ENCODE results near the gene RUFY1.
"Not testable (repeated sequence)": the region's sequence is repeated elsewhere in the genome, so short reads cannot be mapped to it uniquely, and the experiment has no call there.

Gene RUFY1

DNA sequence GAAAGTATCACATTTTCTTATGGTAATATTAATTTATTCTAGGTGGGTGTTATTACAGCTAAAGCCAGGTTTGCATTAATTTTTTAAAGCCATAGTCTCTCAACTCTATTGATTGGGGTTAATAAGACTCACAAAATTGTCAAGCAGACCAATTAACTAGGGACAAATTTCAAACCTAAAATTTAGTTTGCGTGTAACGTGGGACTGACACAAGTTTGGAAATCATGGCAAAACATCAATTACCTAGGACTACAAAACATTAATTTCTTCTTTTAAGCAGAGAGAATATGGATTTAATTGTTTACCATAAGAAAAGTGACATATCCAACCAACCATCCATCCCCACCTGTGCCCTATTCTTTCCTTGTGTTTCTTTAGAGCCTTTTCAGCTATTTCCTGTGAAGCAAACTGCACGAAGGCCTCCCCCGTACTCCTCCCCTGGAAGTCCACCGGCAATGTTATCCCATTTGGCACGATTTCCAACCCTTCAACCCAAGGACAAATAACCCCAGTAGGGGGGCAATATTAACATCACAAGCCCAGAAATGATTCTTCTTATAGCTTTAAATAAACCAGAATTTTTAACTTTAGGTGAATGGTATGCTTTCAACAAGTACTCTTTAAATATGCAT, 68.7 kb downstream of the RUFY1 start:
- DNase-seq (ENCODE audit: low read depth, low spot score): no peak
- H3K27ac ChIP-seq: peak overlapping the region; percentile 9

DNA sequence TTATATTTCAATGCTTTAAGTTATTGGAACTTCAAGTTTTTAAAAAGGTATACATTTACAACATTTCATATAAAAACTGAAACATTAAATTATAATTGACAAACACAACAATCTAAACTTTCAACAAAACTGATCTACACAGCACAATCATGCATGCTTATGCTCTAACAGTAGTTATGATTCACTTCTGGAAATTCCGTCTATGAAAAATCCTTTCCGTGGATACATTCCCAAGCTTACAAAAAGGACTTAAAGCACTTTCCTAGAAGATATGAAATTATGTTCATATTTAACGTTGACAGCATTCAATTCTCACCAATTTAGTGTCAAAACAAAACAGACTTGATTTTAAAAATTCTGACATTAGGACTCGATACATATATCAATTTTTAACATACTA, 69.4 kb downstream of the RUFY1 start:
- peak overlapping the region; percentile 9 for H3K27ac ChIP-seq
- no peak for DNase-seq (ENCODE audit: low read depth, low spot score)

DNA sequence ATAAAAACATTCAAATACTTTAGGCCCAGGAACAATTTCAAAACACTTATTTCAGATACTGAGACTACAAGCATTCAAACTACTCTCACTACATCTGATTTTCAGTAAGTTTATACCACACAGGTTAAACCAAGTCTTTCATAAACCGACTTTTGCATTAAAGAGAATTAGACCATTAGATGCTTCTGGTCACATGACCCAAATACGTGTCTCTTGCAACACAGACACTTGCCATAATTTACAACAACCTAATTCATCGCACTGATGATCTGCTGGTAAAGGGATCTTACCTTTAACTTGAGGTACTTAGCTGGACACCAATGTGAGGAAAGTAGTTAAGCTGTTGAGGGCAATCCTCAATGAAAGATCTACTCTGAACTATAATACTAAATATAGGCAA, 69.9 kb downstream of the RUFY1 start:
- peak overlapping the region; percentile 9 for H3K27ac ChIP-seq
- no peak for DNase-seq (ENCODE audit: low read depth, low spot score)

DNA sequence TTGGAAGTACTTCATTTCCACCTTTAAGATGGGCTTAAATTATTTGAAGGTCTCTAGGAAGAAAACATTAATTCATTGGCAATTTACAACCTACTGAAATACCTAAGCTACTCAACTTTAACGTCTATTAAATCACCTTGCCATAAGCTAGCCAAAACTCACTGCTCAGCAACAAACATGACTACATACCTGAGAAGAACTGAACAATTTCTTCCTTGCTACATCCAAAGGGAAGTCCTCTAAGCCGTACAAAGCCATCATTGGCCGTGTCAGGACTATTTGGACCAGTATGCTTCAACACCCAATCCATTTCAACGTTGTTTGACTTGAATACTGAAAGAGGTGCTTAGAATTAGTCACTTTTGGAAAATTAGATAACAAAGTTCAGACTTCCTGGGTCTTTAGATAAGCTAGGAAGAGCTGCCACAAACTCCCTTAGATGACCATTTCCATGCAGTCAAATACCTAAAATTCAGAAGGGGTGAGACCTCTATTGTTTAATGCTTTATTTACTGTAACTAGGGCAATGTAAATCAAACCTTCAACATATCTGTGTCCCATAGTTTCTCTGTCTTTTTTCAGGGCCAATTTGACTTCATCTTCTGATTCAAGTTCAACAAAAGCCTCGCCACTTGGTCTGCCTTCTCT, 70.5 kb downstream of the RUFY1 start:
- peak overlapping the region; percentile 9 for H3K27ac ChIP-seq
- DNase-seq (ENCODE audit: low read depth, low spot score): no peak

DNA sequence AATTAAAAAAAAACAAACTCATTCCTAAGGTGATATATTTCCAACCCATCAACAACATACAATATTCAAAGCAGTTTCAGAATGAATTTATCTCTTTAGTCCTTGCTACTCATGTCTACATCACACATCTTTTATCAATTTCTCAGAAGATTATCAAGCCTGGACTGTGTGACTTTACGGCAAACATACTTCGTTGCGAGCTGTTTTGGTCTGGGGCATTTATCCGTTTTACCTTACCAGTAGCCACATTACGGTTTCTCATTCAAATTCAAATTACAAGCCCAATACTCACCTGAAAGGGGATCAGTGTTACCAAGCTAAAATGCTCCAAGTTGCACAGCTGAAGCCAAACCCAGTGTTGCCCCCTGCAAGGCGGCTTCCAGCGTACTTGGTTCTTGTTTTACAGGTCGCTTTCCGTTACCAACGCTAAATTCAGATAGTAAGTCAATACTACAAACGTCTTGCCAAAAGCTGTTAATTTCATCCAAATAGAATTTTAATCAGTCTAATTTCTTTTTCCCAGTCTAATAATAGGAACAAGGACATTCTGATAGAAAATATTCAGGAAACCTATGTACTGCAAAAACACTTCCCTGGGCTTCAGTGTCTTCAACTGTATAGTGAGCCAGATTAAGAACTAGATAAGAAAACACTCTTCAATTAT, 71.3 kb downstream of the RUFY1 start:
- peak overlapping the region; percentile 9 for H3K27ac ChIP-seq
- DNase-seq (ENCODE audit: low read depth, low spot score): no peak

DNA sequence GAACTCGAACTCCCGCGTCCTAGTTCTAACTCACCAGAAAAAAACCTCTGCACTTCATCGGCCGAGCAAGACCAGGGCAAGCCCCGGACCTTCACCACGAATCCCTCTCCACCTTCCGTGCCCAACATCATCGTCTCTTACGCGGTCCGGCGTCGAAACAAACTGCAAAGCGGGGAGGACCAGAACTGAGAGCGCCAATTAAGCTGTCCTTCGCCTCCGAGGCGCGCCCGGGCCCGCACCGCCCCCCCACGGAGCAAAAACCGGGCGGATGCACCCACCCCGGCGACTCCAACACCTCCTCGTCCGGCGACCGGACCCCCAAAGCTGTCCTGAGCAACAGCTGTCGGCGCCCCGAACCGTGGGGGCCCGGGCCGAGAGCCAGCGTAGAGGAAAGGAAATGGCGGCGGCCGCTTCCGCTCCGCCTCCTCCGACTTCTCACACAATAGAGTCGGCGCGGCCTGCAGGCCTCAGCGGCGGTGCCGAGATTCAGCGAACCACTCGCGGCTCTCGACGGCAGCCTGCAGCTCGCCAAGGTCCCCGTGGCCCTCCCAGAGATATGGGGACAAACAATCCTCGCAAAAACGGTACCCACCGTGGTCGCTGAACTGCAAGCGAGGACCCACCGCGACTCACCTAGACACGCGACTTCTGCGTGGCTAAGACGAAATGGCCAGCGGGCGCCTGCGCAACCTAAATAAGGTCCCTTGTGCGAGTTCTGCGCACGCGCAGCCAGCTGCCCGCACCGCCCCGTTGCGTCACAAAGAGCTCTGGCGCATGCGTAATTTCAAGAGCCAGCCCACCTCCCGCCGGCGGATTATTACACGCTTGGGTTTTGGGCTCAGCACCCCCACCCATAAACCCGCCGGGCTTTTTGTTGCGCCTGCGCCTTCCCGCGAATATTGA, 72.9 kb downstream of the RUFY1 start, which contains the start of gene HNRNPH1:
Gene HNRNPH1 (minus strand): TSS at position 669 of the 903 bp plus-strand sequence. CDS start 538 bp downstream, at position 131.
- H3K27ac ChIP-seq: peak within 1 kb of the TSS; percentile 93
- DNase-seq (ENCODE audit: low read depth, low spot score): peak; percentile 90

DNA sequence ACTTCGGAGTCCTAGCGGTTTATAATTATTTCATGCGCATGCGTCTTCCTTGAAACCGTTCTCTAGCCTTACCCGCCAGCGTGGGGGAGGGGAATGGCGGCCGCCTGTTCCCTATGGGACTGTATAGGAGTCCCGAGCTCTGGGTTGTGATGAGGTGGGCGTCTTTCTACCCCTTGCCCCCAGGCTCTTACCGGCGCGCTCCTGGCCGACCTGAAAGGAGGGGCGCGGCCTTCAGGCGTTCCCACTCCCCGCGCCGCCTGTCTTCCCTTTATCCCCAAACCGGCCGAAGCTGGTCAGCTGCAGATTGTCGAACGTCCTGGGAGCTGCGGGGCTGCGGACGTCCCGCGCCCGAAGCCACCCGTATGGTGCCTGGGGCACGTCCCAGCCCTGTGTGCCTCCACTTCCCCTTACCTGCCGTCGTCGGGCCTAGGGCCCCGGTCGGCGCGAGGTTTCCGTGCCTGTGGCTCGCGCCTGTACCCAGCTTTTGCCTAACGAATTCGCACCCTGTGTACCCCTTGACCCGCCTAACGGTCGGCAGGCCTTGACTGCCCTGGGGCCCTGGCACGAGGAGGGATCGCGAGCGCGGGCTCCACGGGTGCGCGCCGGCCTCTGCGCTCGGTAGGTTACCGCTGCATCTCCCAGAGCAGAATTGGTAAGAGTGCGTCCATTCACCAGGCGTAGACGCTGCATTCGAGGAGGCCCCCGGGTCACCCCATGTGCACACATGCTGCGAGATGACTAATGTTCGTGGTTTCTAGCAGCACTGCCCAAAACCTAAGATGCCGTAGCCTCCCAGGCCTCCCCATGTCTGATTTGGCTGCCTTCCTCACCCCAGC, 73.8 kb downstream of the RUFY1 start:
- DNase-seq (ENCODE audit: low read depth, low spot score): peak; percentile 27
- H3K27ac ChIP-seq: peak overlapping the region; percentile 93

DNA sequence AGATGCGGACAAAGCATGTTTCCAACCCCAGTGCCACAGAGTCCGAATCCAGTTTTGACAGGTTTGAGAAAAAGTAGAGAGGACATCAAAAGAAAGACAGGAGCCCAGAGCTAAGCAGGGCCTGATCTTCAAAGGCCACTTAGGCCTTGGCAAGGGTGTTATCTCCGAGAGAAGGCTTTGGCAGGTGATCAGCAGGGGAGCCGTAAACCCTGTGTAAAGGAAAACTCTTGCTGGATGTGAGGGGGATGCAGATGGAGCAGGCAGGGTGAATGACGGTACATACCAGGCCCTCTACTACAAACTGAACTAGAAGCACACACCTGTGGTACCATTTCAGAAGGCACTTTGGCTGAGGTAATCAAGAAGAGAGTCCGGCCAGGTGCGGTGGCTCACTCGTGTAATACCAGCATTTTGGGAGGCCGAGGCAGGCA, 74.5 kb downstream of the RUFY1 start:
- no peak overlapping the region for H3K27ac ChIP-seq
- no peak for DNase-seq (ENCODE audit: low read depth, low spot score)

DNA sequence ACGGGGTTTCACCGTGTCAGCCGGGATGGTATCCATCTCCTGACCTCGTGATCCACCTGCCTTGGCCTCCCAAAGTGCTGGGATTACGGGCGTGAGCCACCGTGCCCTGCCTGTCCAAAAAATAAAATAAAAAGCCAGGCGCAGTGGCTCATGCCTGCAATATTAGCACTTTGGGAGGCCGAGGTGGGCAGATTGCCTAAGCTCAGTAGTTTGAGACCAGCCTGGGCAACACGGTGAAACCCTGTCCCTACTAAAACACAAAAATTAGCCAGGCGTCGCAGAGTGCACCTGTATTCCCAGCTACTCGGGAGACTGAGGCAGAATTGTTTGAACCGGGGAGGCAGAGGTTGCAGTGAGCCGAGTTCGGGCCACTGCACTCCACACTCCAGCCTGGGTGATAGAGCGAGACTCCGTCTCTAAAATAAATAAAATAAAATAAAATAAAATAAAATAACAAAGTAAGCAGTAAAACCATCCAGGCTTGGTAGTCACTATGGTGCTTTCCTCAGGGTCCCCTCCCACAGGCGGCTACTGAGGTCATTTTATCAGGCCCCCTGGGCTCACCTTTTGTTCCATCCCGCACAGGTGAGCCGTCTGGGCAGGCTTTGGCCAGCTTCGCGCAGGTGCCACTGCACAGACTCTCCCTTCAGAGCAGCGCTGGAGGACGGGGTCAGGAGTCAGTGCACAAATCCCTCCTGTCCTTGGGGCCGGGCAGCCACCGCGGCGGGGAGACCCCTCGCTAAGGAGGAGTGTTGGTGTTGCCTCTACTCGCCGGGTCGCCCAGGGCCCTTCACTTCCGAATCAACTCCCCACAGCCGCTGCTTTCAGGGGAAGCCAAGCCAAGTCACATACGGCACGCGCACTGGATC, 83.4 kb downstream of the RUFY1 start:
- H3K27ac ChIP-seq; DNase-seq (ENCODE audit: low read depth, low spot score): not testable (repeated sequence)

DNA sequence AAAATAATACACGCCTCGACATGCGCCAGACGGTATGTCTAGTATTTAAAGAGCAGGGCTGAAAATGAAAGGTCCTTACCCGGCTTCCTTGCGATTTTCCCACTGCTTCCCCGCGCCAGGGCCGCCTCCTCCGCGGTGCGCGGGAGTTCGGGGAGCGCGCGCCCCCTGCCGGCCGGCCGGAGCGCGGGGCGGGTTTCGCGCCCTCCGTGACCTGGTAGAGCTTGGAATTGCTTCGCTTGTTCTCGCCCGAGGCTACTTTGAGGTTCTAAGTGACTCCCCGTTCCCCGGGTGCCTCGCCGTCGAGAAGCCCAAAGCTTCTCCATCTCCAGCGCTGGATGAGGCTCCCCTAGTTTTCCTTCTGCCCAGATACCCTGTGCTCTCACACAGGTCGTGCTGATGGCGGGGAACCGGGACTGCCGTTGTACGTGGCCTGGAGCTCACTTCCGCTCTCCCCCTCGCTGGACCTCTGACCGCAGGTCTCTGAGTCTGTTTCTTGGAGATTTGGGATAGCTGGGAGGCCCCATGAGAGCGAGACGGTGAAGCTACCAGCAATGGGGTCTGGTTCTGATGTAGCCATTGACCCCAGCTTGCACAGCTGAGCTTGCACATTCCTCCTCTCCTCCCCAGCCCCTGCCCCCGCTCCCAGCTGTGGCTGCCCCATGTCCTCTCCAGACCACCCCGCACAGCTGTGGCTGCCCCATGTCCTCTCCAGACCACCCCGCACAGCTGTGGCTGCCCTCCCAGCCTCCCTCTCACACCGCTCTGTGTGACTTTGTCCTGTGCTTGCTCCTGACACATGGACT, 84.2 kb downstream of the RUFY1 start:
- H3K27ac ChIP-seq; DNase-seq (ENCODE audit: low read depth, low spot score): not testable (repeated sequence)

DNA sequence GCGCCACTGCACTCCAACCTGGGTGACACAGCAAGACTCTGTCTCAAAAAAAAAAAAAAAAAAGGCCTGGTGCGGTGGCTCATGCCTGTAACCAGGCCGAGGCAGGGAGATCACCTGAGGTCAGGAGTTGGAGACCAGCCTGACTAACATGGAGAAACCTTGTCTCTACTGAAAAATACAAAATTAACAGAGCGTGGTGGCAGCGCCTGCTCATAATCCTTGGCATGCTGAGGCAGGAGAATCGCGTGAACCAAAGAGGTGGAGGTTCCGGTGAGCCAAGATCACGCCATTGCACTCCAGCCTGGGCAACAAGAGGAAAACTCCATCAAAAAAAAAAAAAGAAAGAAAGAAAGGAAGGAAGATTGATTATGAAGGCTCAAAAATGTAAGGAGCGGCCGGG, 88.9 kb downstream of the RUFY1 start:
- H3K27ac ChIP-seq; DNase-seq (ENCODE audit: low read depth, low spot score): not testable (repeated sequence)

DNA sequence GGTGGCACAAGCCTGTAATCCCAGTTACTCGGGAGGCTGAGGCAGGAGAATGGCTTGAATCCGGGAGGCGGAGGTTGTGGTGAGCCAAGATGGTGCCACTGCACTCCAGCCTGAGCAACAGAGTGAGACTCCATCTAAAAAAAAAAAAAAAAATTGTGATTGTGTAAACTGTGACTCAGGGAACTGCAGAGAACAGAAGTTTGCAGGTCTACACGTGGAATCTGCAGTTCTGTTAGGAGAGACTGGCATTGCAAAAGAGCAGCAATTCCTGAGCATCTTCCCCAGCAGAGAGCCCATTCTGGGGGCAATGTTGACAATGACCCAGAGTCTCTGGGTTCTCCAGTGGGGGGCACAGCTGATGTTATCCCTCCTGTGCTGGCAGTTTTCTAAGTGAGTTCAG, 91.4 kb downstream of the RUFY1 start:
- H3K27ac ChIP-seq; DNase-seq (ENCODE audit: low read depth, low spot score): not testable (repeated sequence)

DNA sequence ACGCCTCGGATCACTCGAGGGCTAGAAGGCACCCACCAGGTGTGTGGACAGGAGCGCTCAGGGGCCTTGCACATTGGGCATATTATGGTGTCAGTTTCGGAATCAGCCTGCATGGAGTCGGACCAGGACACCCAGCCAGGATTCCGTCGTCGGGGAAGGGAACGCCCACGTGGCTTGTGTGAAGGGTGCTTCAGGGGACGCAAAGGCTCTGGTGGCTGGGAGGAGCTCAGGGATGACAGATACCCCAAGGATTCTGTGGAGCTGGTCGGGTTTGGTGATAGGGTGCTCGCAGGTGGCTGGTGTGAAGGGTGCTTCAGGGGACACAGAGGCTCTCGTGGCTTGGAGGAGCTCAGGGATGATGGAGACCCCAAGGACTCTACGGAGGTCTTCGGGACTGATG, 92.3 kb downstream of the RUFY1 start:
- not testable (repeated sequence) for H3K27ac ChIP-seq

DNA sequence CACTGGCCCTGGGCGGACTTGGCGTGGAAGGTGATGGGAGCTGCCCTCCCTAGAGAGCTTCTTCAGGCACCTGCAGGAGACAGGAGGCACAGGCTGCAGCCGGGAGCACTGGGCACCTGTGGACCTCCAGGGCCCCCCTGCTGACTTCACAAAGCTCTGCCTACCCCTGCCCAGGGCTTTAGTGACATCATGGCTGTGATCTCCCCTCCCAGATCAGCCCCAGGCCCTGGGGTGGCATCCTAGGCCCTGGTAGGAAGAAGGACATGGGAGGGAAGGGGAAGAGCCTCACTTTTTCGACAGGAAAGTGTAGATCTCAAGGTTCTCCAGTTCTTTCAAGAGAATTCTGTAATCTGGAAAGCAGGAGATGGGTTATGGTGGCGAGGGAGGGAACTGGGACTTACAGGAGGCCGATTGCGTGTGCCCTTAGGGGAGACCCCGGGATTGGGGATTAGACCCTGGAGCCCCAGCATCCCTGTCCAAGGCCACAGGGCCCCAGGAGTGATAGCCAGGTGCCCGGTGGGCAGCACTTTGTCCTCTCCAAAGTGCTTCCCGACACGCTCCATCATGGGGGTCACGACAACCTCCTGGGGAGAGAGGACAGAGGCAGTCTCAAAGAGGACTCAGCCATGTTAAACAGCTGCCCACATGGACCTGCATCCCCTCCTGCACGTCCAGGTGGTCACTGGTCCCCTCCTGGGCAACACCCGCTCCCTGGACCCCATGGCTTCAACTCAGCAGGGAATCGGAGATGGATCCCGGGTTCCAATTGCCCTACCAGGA, 93.0 kb downstream of the RUFY1 start:
- H3K27ac ChIP-seq; DNase-seq (ENCODE audit: low read depth, low spot score): not testable (repeated sequence)

More for the DNA sequence above, 92.3 kb downstream of the RUFY1 start:
- not testable (repeated sequence) for DNase-seq (ENCODE audit: low read depth, low spot score)

DNA sequence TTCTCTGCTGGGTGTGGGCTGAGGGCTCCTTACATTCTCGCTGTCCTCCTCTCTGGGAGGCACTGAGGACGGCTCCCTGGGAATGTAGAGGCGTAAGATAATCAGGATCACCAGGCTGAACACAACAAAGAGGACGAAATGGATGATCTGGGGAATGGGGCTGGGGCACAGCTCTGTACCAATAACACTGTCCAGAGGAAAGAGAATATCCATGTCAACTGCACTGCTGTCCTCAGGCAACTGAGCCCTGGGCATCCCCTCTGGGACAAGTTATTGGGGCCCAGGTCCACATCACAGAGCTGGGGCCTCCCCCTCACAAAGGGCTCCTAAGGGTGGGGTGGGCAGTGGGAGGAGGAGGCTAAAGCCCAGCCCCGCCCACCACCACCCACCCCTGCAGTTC, 94.4 kb downstream of the RUFY1 start:
- DNase-seq (ENCODE audit: low read depth, low spot score); H3K27ac ChIP-seq: not testable (repeated sequence)

DNA sequence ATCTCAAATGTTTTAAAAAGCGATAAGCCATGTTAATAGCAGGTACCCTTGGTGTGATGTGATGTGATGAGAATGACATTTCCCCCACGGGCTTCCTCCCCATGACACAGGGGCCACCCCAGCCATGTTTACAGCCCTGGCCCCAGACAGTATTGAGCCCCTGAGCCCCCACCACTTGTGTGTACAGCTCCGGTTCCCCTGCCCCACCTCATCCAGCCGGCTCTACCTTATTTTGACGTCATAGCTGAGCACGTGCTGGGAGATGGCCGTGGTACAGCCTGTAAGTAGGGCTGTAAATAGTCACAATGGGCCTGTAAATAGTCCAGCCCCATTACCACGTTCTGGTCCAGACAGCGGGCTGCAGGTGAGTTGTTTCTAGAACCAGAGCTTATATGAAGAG, 98.1 kb downstream of the RUFY1 start:
- no peak for DNase-seq (ENCODE audit: low read depth, low spot score)
- no peak overlapping the region for H3K27ac ChIP-seq

DNA sequence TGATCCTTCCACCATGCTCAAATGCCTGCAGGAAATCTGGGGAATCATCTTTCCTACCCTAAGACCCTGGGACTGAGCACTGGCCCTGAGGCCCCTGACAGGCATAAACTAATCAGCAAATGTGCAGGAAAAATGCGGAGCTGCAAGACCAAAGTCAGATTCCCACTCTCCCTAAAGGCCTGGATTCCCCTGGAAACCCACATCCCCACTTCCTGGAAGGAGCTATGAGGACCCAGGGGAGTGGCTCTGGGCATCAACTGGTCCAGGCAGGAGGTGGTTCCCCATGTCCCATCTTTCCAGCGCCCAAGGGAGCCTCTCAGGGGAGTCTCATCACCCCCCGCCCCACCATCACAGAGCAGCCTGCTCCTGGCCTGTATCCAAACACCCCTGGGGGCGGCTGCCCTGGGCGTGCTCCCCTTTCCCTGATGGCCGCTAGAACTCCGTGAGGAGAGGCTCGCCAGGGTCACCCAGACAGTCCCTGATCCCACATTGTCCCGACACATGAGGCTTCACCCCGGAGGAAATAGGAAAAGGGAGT, 98.9 kb downstream of the RUFY1 start:
- H3K27ac ChIP-seq; DNase-seq (ENCODE audit: low read depth, low spot score): not testable (repeated sequence)

Measured in epithelial cell of prostate (primary cell).